Liver (tissue), 9 donors: Measurements from ENCODE around the gene GREB1L. TPM values are rescaled to one million over a fixed set of nuclear protein-coding genes. Genes with fewer than 3 reads are reported as not detected.

Experiments used
- DNase-seq: peaks from one replicate; pipeline ENCODE4 v3.0.0-alpha.2; 2017; ENCODE audit warnings: low spot score
- H3K27ac ChIP-seq, 2 donors: one replicate each; pipeline ENCODE4 v1.7.0; 2013; ENCODE audit warnings: inconsistent platforms in 2 of 2, low read length in 2 of 2, control low read depth in 1 of 2, low read depth in 1 of 2, mild to moderate bottlenecking in 1 of 2
- H3K27me3 ChIP-seq, 4 donors: one replicate each; pipeline versions ENCODE4 v1.6.1 to v1.7.0; 2013; ENCODE audit warnings: low read length in 3 of 4, inconsistent platforms in 1 of 4, mild to moderate bottlenecking in 1 of 4, moderate library complexity in 1 of 4; ENCODE audit not compliant: control insufficient read depth in 4 of 4, insufficient read depth in 4 of 4
- H3K36me3 ChIP-seq, 4 donors: one replicate each; pipeline versions ENCODE4 v1.6.1 to v1.7.0; 2013; ENCODE audit warnings: low read length in 3 of 4, mild to moderate bottlenecking in 3 of 4, low read depth in 1 of 4, moderate library complexity in 1 of 4; ENCODE audit not compliant: control insufficient read depth in 4 of 4, insufficient read depth in 3 of 4
- H3K4me1 ChIP-seq, 4 donors: one replicate each; pipeline versions ENCODE4 v1.6.1 to v1.7.0; 2013; ENCODE audit warnings: low read length in 3 of 4, mild to moderate bottlenecking in 3 of 4, moderate library complexity in 1 of 4; ENCODE audit not compliant: control insufficient read depth in 4 of 4, insufficient read depth in 4 of 4
- H3K4me3 ChIP-seq, 3 donors: one replicate each; pipeline versions ENCODE4 v1.6.1 to v1.7.0; 2013; ENCODE audit warnings: low read length in 3 of 3, control low read depth in 1 of 3, low read depth in 1 of 3, mild to moderate bottlenecking in 1 of 3
- H3K9ac ChIP-seq, 2 donors: one replicate each; pipeline ENCODE4 v1.7.0; 2013; ENCODE audit warnings: low read length in 2 of 2, mild to moderate bottlenecking in 2 of 2, moderate library complexity in 2 of 2, control low read depth in 1 of 2, low read depth in 1 of 2
- H3K9me3 ChIP-seq, 4 donors: one replicate each; pipeline versions ENCODE4 v1.6.1 to v1.7.0; 2013; ENCODE audit warnings: low read length in 3 of 4; ENCODE audit not compliant: control insufficient read depth in 4 of 4
- EGR1 ChIP-seq, 2 donors: IDR thresholded peaks; 2 replicates each; pipeline ENCODE4 v1.6.1; 2016 to 2018; ENCODE audit warnings: antibody characterized with exemption in 2 of 2, low read depth in 2 of 2
- FOXA1 ChIP-seq: IDR thresholded peaks from 2 replicates; pipeline ENCODE4 v1.6.1; 2016; ENCODE audit warnings: antibody characterized with exemption
- FOXA2 ChIP-seq: IDR thresholded peaks from 2 replicates; pipeline ENCODE4 v1.6.1; 2016; ENCODE audit warnings: antibody characterized with exemption
- GABPA ChIP-seq, 2 donors: IDR thresholded peaks in 1 of 2; conservative IDR thresholded peaks in 1 of 2; 2 replicates each; pipeline ENCODE4 v1.6.1; 2016; ENCODE audit warnings: antibody characterized with exemption in 2 of 2, mild to moderate bottlenecking in 1 of 2, moderate library complexity in 1 of 2
- HNF4A ChIP-seq, 2 donors: conservative IDR thresholded peaks; 2 replicates each; pipeline ENCODE4 v1.6.1; 2016; ENCODE audit warnings: antibody characterized with exemption in 2 of 2, mild to moderate bottlenecking in 2 of 2
- HNF4G ChIP-seq: IDR thresholded peaks from 2 replicates; pipeline ENCODE4 v1.6.1; 2016; ENCODE audit warnings: antibody characterized with exemption
- JUND ChIP-seq, 2 donors: IDR thresholded peaks; 2 replicates each; pipeline ENCODE4 v1.6.1; 2016; ENCODE audit warnings: antibody characterized with exemption in 2 of 2
- NR2F2 ChIP-seq: IDR thresholded peaks from 2 replicates; pipeline ENCODE4 v1.6.1; 2016; ENCODE audit warnings: antibody characterized with exemption
- RAD21 ChIP-seq, 2 donors: IDR thresholded peaks; 2 replicates each; pipeline ENCODE4 v1.6.1; 2016; ENCODE audit warnings: antibody characterized with exemption in 2 of 2, mild to moderate bottlenecking in 2 of 2
- RXRA ChIP-seq, 2 donors: IDR thresholded peaks; 2 replicates each; pipeline ENCODE4 v1.6.1; 2017 to 2018; ENCODE audit warnings: antibody characterized with exemption in 2 of 2, mild to moderate bottlenecking in 1 of 2
- SP1 ChIP-seq: IDR thresholded peaks from 2 replicates; pipeline ENCODE4 v1.6.1; 2018; ENCODE audit warnings: antibody characterized with exemption, mild to moderate bottlenecking
- TAF1 ChIP-seq: conservative IDR thresholded peaks from 2 replicates; pipeline ENCODE4 v1.6.1; 2016; ENCODE audit warnings: antibody characterized with exemption, mild to moderate bottlenecking
- YY1 ChIP-seq: IDR thresholded peaks from 2 replicates; pipeline ENCODE4 v1.6.1; 2016; ENCODE audit warnings: antibody characterized with exemption, mild to moderate bottlenecking
- WGBS: extraction: QIAGEN DNeasy Blood & Tissue Kit; methylation state at CpG from one replicate; pipeline ENCODE4 v1.1.7; 2013; 5-methylcytosine and 5-hydroxymethylcytosine counted together
- polyA plus RNA-seq, 2 donors: library from polyadenylated mRNA; stranded (reverse) in 1 of 2; unstranded in 1 of 2; fragments of 200-250 nt in 1 of 2; fragments of >200 nt in 1 of 2; fragmentation: Nextera tagmentation in 1 of 2; extraction: Ambion mirVana in 1 of 2; gene quantifications; one replicate each; pipeline versions ENCODE4 v1.2.1 to v1.2.3, GENCODE V29; 2013 to 2015
- total RNA-seq, 2 donors: library from RNA; depleted of rRNA; stranded (reverse); fragments of >200 nt; gene quantifications; one replicate each; pipeline ENCODE4 v1.2.3, GENCODE V29; 2014
- TF ChIP-seq, protein P1 (sequence below): IDR thresholded peaks from 2 replicates; pipeline ENCODE4 v1.6.1; 2016; ENCODE audit warnings: antibody characterized with exemption
- TF ChIP-seq, protein P2 (sequence below): IDR thresholded peaks from 2 replicates; pipeline ENCODE4 v1.6.1; 2016; ENCODE audit warnings: antibody characterized with exemption, mild to moderate bottlenecking
- TF ChIP-seq, protein P3 (sequence below): IDR thresholded peaks from 2 replicates; pipeline ENCODE4 v1.6.1; 2016; ENCODE audit warnings: antibody characterized with exemption
- TF ChIP-seq, protein P4 (sequence below): IDR thresholded peaks from 2 replicates; pipeline ENCODE4 v1.6.1; 2016; ENCODE audit warnings: antibody characterized with exemption
- TF ChIP-seq, protein P5 (sequence below): fragments of 150-350 bp; IDR thresholded peaks from 2 replicates; pipeline ENCODE4 v1.5.1; 2017; ENCODE audit warnings: improper control_type of control experiment, low read depth, low read length; ENCODE audit not compliant: missing input control
- donor health status: healthy.
- donor health status: healthy.
- donor health status: healthy.
- donor health status: healthy.
- donor health status: healthy.

Gene GREB1L
- total and polyA plus RNA-seq, 4 donors = 1.2 to 13.1 (median 3.0) TPM

DNA sequence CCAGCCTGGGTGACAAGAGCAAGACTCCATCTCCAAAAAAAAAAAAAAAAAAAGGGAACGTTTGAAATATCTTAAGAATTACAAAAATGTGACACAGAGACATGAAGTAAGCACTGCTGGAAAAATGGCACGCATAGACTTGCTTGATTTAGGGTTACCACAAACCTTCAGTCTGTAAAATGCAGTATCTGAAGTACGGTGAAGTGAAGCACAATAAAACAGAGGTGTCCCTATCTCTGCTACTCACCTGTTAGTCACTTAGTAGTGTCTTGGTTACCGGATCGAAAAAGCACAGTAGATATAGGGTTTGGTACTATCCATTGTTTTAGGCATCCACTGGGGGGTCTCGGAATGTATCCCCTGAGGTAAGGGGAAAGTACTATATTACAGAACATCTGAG is 11.6 kb upstream of the GREB1L start (continued):
- TF ChIP-seq RXRA (IDR thresholded peaks at IDR 0.05) = no peak
- TF ChIP-seq TAF1 = no peak
- TF ChIP-seq, protein P1, sequence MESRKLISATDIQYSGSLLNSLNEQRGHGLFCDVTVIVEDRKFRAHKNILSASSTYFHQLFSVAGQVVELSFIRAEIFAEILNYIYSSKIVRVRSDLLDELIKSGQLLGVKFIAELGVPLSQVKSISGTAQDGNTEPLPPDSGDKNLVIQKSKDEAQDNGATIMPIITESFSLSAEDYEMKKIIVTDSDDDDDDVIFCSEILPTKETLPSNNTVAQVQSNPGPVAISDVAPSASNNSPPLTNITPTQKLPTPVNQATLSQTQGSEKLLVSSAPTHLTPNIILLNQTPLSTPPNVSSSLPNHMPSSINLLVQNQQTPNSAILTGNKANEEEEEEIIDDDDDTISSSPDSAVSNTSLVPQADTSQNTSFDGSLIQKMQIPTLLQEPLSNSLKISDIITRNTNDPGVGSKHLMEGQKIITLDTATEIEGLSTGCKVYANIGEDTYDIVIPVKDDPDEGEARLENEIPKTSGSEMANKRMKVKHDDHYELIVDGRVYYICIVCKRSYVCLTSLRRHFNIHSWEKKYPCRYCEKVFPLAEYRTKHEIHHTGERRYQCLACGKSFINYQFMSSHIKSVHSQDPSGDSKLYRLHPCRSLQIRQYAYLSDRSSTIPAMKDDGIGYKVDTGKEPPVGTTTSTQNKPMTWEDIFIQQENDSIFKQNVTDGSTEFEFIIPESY = no peak
- TF ChIP-seq, protein P2, sequence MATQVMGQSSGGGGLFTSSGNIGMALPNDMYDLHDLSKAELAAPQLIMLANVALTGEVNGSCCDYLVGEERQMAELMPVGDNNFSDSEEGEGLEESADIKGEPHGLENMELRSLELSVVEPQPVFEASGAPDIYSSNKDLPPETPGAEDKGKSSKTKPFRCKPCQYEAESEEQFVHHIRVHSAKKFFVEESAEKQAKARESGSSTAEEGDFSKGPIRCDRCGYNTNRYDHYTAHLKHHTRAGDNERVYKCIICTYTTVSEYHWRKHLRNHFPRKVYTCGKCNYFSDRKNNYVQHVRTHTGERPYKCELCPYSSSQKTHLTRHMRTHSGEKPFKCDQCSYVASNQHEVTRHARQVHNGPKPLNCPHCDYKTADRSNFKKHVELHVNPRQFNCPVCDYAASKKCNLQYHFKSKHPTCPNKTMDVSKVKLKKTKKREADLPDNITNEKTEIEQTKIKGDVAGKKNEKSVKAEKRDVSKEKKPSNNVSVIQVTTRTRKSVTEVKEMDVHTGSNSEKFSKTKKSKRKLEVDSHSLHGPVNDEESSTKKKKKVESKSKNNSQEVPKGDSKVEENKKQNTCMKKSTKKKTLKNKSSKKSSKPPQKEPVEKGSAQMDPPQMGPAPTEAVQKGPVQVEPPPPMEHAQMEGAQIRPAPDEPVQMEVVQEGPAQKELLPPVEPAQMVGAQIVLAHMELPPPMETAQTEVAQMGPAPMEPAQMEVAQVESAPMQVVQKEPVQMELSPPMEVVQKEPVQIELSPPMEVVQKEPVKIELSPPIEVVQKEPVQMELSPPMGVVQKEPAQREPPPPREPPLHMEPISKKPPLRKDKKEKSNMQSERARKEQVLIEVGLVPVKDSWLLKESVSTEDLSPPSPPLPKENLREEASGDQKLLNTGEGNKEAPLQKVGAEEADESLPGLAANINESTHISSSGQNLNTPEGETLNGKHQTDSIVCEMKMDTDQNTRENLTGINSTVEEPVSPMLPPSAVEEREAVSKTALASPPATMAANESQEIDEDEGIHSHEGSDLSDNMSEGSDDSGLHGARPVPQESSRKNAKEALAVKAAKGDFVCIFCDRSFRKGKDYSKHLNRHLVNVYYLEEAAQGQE = no peak

DNA sequence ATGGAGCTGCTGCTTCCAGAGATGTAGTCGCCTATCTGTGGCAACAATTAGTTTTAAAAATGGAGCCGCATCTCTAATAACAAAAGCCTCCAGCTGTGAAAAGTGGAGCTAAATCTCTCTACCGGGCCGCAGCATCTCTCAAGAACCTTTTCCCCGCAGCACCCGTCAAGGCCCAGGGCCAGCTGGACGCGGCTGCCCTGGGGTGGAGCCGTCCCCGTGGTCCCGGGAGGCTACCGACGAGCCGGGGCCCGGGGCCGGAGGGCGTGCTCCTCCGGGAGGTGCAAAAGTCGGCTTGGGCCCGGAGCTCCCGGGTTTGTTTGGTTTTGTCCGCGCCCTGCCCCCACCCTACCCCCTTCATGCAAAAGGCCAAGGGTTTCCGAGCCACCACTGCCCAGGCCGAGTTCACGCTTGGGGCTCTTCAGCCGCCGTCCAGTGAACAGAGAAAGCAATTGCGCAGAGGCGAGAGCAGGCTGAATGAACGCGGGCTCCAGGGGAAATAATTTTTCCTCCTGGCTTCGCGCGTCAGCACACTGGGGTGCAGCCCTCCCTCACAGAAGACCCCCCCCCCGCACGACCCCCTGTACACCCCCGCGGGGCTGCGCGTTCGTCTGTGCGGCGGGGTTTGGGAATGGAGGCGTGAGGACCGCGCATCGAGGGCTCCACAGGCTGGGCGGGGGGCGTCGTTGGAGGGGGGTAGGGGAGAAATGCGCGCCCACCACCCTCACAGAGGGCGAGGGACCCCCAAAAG is 557 bp upstream of the GREB1L start:
- Histone ChIP-seq H3K36me3 (no peaks in the 10 kb centered on the region), H3K4me1 (peaks cover 4 to 15% (median 6%) of the 10 kb centered on the region in 4 donors), H3K4me3 (peak overlapping the region in 2 of 3 donors; percentile 56 to 82), H3K9me3 (no peaks in the 10 kb centered on the region), H3K27ac (peak overlapping the region; percentile 65 to 73), H3K9ac (no peak overlapping the region), H3K27me3 (no peaks in the 10 kb centered on the region)
- WGBS = 2% methylated on average over 54 of the region's 54 CpGs
- DNase-seq = peak; percentile 67
- TF ChIP-seq, protein P3, sequence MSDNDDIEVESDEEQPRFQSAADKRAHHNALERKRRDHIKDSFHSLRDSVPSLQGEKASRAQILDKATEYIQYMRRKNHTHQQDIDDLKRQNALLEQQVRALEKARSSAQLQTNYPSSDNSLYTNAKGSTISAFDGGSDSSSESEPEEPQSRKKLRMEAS = no peak
- no peak for TF ChIP-seq FOXA2
- peak; percentile 38 for TF ChIP-seq YY1
- TF ChIP-seq SP1 = peak; percentile 69
- TF ChIP-seq RAD21 (IDR thresholded peaks at IDR 0.05) = peak in 1 of 2 donors; percentile 61
- peak; percentile 51 for TF ChIP-seq HNF4G
- no peak for TF ChIP-seq NR2F2
- peak; percentile 72 to 76 for TF ChIP-seq RXRA (IDR thresholded peaks at IDR 0.05)
- TF ChIP-seq TAF1 = peak; percentile 29
- TF ChIP-seq, protein P2 = peak; percentile 41
- TF ChIP-seq, protein P4, sequence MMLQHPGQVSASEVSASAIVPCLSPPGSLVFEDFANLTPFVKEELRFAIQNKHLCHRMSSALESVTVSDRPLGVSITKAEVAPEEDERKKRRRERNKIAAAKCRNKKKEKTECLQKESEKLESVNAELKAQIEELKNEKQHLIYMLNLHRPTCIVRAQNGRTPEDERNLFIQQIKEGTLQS = no peak
- TF ChIP-seq, protein P1 = no peak
- no peak for TF ChIP-seq EGR1 (IDR thresholded peaks at IDR 0.05; ENCODE audit: low read depth in 2 of 2)
- TF ChIP-seq, protein P5, sequence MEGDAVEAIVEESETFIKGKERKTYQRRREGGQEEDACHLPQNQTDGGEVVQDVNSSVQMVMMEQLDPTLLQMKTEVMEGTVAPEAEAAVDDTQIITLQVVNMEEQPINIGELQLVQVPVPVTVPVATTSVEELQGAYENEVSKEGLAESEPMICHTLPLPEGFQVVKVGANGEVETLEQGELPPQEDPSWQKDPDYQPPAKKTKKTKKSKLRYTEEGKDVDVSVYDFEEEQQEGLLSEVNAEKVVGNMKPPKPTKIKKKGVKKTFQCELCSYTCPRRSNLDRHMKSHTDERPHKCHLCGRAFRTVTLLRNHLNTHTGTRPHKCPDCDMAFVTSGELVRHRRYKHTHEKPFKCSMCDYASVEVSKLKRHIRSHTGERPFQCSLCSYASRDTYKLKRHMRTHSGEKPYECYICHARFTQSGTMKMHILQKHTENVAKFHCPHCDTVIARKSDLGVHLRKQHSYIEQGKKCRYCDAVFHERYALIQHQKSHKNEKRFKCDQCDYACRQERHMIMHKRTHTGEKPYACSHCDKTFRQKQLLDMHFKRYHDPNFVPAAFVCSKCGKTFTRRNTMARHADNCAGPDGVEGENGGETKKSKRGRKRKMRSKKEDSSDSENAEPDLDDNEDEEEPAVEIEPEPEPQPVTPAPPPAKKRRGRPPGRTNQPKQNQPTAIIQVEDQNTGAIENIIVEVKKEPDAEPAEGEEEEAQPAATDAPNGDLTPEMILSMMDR = no peak
- TF ChIP-seq FOXA1 = no peak
- TF ChIP-seq JUND (IDR thresholded peaks at IDR 0.05) = peak; percentile 8 to 28
- peak; percentile 56 to 59 for TF ChIP-seq HNF4A (conservative IDR thresholded peaks at IDR 0.05)
- no peak for TF ChIP-seq GABPA (IDR thresholded peaks at IDR 0.05 in 1 of 2, conservative IDR thresholded peaks at IDR 0.05 in 1 of 2)
